Ishikawa (cell line): Measurements from ENCODE around the gene SNX24.

Source experiments
- EP300 ChIP-seq: IDR thresholded peaks from 2 replicates; pipeline ENCODE4 v1.6.1; 2012; ENCODE audit warnings: borderline replicate concordance
- RAD21 ChIP-seq: IDR thresholded peaks from 2 replicates; pipeline ENCODE4 v1.6.1; 2012; ENCODE audit warnings: low read depth
- USF1 ChIP-seq: IDR thresholded peaks from 2 replicates; pipeline ENCODE4 v1.6.1; 2012

- no peak for TF ChIP-seq EP300
- TF ChIP-seq USF1 = no peak
- no peak for TF ChIP-seq RAD21
Observed at GRCh38 chr5:122915717-122916461, 70.5 kb downstream of the SNX24 start.
